WERI-Rb-1 (cell line): Measurements from ENCODE around the gene NRG3.

ENCODE experiments used
- DNase-seq: peaks from one replicate; pipeline ENCODE4 v3.0.0-alpha.2; 2020
- H3K27ac ChIP-seq: fragments of 250-450 bp; sonication (Bioruptor Pico); 2 replicates; pipeline ENCODE4 v1.5.1; 2020; ENCODE audit warnings: mild to moderate bottlenecking, moderate library complexity
- H3K27me3 ChIP-seq: fragments of 250-450 bp; sonication (Bioruptor Pico); 2 replicates; pipeline ENCODE4 v1.5.1; 2021; ENCODE audit warnings: mild to moderate bottlenecking, low read depth, moderate library complexity; ENCODE audit not compliant: insufficient read depth, severe bottlenecking
- H3K36me3 ChIP-seq: fragments of 250-450 bp; sonication (Bioruptor Pico); 2 replicates; pipeline ENCODE4 v1.5.1; 2020; ENCODE audit warnings: mild to moderate bottlenecking, moderate library complexity
- H3K4me3 ChIP-seq: 2 replicates; pipeline ENCODE4 v1.5.1; 2011; ENCODE audit warnings: low read depth, mild to moderate bottlenecking, control low read depth, low read length
- H3K9me3 ChIP-seq: fragments of 250-450 bp; sonication (Bioruptor Pico); 2 replicates; pipeline ENCODE4 v1.5.1; 2021; ENCODE audit warnings: mild to moderate bottlenecking, moderate library complexity; ENCODE audit not compliant: severe bottlenecking
- TF ChIP-seq, protein P1 (sequence below): IDR thresholded peaks from 2 replicates; pipeline ENCODE4 v1.5.1; 2011; ENCODE audit warnings: low read depth, mild to moderate bottlenecking, control low read depth, inconsistent platforms, low read length

The NRG3 gene

DNA sequence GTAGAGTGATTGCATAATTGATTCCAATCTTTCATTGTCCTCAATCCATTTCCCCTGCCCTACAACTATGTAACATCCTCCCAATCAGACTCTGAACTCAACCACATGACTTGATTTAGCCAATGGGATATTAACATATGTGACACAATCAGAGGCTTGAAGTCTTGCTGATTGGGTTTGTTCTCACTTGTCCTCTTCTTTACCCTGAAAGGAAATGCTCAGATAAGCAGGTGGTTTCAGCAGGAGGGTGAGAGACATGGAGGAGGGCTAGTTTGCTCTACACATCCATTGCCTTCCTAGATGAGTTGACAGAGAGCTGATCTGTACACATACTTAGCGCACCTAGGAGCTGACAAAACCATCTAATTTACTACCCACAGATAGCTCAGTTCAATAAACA, 669.4 kb downstream of the NRG3 start:
- no peaks in the 10 kb centered on the region for H3K36me3 ChIP-seq
- DNase-seq: no peak
- TF ChIP-seq, protein P1, sequence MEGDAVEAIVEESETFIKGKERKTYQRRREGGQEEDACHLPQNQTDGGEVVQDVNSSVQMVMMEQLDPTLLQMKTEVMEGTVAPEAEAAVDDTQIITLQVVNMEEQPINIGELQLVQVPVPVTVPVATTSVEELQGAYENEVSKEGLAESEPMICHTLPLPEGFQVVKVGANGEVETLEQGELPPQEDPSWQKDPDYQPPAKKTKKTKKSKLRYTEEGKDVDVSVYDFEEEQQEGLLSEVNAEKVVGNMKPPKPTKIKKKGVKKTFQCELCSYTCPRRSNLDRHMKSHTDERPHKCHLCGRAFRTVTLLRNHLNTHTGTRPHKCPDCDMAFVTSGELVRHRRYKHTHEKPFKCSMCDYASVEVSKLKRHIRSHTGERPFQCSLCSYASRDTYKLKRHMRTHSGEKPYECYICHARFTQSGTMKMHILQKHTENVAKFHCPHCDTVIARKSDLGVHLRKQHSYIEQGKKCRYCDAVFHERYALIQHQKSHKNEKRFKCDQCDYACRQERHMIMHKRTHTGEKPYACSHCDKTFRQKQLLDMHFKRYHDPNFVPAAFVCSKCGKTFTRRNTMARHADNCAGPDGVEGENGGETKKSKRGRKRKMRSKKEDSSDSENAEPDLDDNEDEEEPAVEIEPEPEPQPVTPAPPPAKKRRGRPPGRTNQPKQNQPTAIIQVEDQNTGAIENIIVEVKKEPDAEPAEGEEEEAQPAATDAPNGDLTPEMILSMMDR: no peak

DNA sequence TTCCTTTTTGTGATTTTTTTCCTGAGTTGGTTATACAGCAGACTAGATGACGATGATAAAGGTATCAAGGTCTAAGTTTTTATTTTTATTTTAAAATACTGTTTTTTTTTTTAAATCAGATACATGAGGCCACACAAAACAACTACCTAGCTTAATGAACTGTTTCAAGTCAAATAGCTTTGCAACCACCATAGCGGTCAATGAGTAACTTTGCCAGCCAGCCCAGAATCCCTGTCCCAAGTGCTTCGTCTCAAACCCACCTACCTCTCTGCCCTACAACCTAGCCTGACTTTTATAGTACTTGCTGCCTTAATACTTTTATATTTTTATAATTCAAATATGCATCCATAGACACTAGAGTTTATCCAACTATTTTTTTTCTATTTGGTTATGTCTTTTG, 676.5 kb downstream of the NRG3 start:
- H3K4me3 ChIP-seq: no peak overlapping the region
- H3K27ac ChIP-seq: no peak overlapping the region
- no peak for DNase-seq
- no peaks in the 10 kb centered on the region for H3K27me3 ChIP-seq
- TF ChIP-seq, protein P1: no peak
- no peaks in the 10 kb centered on the region for H3K9me3 ChIP-seq
- H3K36me3 ChIP-seq: no peaks in the 10 kb centered on the region

More for the DNA sequence above, 669.4 kb downstream of the NRG3 start:
- Histone ChIP-seq H3K9me3 (no peaks in the 10 kb centered on the region), H3K27ac (no peak overlapping the region), H3K4me3 (no peak overlapping the region), H3K27me3 (no peaks in the 10 kb centered on the region)

DNA sequence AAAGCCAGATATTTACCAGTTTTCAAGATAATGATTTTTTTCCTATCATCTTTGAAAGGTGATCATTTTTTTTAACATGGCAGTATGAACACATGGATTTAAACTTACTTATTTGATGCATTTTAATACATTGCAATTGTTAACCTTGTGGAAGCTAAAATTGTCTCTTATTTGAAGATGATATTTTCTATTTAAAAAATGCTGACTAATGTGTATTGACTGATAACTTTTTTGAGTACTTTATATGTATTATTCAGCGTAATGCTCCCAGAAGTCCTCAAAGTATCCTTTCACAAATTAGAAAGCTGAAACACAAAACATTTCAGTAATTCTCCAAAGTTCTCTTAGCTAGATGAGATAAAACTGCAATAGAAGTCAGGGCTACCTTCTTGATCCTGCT, 677.3 kb downstream of the NRG3 start:
- Histone ChIP-seq H3K4me3 (no peak overlapping the region), H3K9me3 (no peaks in the 10 kb centered on the region), H3K36me3 (no peaks in the 10 kb centered on the region), H3K27me3 (no peaks in the 10 kb centered on the region), H3K27ac (no peak overlapping the region)
- TF ChIP-seq, protein P1: no peak
- DNase-seq: no peak

DNA sequence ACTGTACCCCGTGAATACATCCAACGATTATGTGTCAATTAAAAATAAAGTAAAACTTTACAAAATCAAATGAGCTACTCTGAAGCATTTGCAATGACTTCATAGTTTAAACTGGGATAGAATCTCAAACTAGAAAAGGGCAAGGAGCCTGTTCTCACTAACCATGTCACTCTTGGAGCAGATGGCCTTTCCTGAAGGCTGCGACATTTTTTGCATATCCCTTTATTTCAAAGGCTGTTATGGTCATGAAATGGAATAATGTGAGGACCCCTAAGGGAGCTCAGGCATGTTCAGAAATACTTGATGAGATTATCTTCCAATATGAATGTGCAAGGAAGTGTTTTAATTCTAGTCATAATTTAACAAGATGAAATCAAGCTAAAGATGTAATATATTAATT, 679.4 kb downstream of the NRG3 start:
- Histone ChIP-seq H3K27ac (no peak overlapping the region), H3K4me3 (no peak overlapping the region), H3K9me3 (no peaks in the 10 kb centered on the region), H3K36me3 (no peaks in the 10 kb centered on the region), H3K27me3 (no peaks in the 10 kb centered on the region)
- no peak for DNase-seq
- TF ChIP-seq, protein P1: no peak

DNA sequence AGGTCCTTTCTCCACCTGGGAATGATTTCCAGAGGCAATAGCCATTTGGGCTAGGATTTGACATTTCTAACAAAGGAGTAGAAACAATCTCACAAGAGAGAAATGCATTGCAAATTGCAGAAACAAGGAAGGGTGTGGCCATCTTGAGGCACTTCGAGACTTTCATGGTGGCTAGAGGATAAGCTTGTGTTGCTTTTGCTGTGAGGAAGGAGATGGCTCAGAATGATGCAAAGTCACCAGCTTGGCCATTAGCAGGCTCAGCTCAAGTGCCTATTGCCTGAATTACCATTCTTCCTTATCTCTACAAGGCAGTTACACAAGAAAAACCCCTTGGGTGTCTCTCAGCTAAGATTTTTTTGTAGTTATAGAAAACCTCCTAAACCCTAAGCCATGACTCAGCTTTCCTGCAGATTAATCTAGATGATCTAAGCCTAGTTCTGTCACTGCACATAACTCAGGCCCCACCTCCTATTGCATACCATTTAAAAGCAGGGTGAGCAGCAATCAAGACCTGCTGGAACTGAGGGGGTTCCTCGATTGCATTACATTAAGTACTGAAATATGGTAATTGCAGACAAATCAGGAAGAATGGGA, 683.1 kb downstream of the NRG3 start:
- TF ChIP-seq, protein P1: no peak
- no peaks in the 10 kb centered on the region for H3K9me3 ChIP-seq
- no peaks in the 10 kb centered on the region for H3K36me3 ChIP-seq
- DNase-seq: no peak
- no peak overlapping the region for H3K27ac ChIP-seq
- H3K4me3 ChIP-seq: no peak overlapping the region
- no peaks in the 10 kb centered on the region for H3K27me3 ChIP-seq

DNA sequence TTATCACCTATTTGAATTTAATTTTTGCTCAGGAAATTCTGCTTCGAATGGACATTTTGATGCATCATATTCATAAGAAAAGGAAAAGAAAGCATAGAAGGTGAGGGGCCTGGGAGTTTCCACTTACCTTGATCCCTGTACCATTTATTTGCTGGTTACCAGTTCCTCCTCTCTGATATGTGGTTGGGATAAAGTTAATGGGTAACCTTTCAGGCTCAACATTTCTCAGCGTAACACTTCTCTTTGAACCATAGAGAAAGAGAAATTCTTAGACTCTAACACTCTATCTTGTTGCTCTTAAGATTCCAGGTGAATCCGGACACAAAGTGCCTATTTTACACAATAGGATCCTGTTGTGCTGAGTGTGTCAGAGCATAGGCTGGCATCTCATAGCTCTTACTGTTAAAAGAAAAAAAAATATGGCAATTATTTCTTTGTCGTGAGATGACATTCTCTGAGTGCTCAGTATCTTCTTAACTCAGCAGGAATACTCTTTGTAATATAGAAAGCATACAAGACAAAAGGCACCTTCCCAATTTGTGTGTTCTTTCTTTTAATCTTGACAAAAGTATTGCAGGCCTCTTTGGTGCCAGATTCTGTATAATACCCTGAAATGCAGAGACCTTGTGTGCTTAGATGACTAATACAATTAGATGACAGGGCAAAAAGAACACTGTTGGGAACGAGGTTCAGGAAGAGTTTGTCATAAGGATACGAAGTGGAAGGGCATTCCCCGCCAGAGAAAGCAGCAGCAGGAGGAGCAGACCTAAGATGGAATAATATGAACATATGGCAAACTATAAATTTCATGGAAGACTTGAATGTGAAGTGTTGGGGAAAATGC, 689.6 kb downstream of the NRG3 start:
- Histone ChIP-seq H3K27ac (no peak overlapping the region), H3K36me3 (no peaks in the 10 kb centered on the region), H3K4me3 (no peak overlapping the region), H3K9me3 (no peaks in the 10 kb centered on the region), H3K27me3 (no peaks in the 10 kb centered on the region)
- TF ChIP-seq, protein P1: no peak
- DNase-seq: no peak
